ENCODE results near the gene NPC1L1.

- TF ChIP-seq GATA2 (IDR thresholded peaks at IDR 0.05; ENCODE audit: low read depth, low read length) (no peak), GATA3 (IDR thresholded peaks at IDR 0.05; ENCODE audit: low read depth, low read length) (no peak)
Observed at GRCh38 chr7:44518761-44519160, 22.4 kb downstream of the NPC1L1 start.
